ENCODE results near the gene GPC6. TPM values are rescaled to one million over a fixed set of nuclear protein-coding genes. Genes with fewer than 3 reads are reported as not detected.

The GPC6 gene
- total RNA-seq, 1 experiment from 2014 or later, result not detected

DNA sequence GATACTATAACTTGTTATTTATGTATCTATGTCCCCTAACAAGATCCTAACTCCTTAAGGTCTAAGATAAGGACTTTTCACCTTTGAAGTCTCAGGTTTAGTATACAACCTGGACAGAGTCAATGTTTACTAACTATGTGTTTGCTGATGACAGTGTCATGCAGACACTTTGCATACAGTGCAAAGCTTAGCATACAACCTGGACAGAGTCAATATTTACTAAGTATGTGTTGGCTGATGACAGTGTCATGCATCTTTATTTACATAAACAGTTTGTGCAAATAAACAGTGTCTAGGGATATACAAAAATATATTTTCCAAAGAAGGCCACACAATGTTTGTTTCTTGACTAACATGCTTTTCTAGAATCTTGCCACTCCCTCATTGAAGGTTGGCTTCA lies 1218.2 kb downstream of the GPC6 start:
- H3K27me3 Mint-ChIP-seq (ENCODE audit: unreplicated experiment), result no peaks in the 10 kb centered on the region
- H3K4me1 Mint-ChIP-seq (ENCODE audit: low read depth, unreplicated experiment), result no peaks in the 10 kb centered on the region
- CTCF ChIA-PET, result no interaction called here
- H3K27ac Mint-ChIP-seq (ENCODE audit: unreplicated experiment), result no peak overlapping the region
- no peak overlapping the region for H3K4me3 Mint-ChIP-seq (ENCODE audit: low read depth, unreplicated experiment)
- BruUV-seq (replicated peaks), result no TSS peak
- H3K36me3 Mint-ChIP-seq (ENCODE audit: insufficient read depth, unreplicated experiment), result no peaks in the 10 kb centered on the region
- intact Hi-C loops (cut with micrococcal nuclease; ENCODE audit: unreplicated experiment), result no loop called here
- TF ChIP-seq, protein P1, sequence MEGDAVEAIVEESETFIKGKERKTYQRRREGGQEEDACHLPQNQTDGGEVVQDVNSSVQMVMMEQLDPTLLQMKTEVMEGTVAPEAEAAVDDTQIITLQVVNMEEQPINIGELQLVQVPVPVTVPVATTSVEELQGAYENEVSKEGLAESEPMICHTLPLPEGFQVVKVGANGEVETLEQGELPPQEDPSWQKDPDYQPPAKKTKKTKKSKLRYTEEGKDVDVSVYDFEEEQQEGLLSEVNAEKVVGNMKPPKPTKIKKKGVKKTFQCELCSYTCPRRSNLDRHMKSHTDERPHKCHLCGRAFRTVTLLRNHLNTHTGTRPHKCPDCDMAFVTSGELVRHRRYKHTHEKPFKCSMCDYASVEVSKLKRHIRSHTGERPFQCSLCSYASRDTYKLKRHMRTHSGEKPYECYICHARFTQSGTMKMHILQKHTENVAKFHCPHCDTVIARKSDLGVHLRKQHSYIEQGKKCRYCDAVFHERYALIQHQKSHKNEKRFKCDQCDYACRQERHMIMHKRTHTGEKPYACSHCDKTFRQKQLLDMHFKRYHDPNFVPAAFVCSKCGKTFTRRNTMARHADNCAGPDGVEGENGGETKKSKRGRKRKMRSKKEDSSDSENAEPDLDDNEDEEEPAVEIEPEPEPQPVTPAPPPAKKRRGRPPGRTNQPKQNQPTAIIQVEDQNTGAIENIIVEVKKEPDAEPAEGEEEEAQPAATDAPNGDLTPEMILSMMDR (IDR thresholded peaks at IDR 0.05; ENCODE audit: unreplicated experiment), result no peak
- H3K9me3 Mint-ChIP-seq (ENCODE audit: low read depth, unreplicated experiment), result no peaks in the 10 kb centered on the region
- DNase-seq, result no peak

DNA sequence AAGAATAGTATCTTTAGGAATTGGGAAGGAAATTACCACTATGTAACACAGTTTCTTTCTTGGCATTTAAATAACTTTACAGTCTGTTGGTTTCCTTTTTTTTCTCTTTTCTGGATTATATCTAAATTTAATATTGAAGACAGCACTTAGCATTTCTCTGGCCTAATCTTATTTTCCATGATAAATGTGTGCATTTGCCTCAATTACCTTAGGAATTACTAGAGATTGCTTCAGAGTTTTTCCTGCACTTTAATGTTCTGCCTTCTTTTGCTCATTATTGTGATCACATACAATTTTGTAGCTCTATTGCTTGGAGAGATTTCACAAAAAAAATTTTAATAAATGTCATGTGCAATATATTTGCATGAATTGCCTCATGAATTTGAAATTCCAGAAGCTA lies 1227.7 kb downstream of the GPC6 start:
- no peak overlapping the region for H3K27ac Mint-ChIP-seq (ENCODE audit: unreplicated experiment)
- no peaks in the 10 kb centered on the region for H3K36me3 Mint-ChIP-seq (ENCODE audit: insufficient read depth, unreplicated experiment)
- DNase-seq, result no peak
- no peaks in the 10 kb centered on the region for H3K27me3 Mint-ChIP-seq (ENCODE audit: unreplicated experiment)
- H3K9me3 Mint-ChIP-seq (ENCODE audit: low read depth, unreplicated experiment), result no peaks in the 10 kb centered on the region
- CTCF ChIA-PET, result no interaction called here
- no peaks in the 10 kb centered on the region for H3K4me1 Mint-ChIP-seq (ENCODE audit: low read depth, unreplicated experiment)
- no TSS peak for BruUV-seq (replicated peaks)
- intact Hi-C loops (cut with micrococcal nuclease; ENCODE audit: unreplicated experiment), result no loop called here
- H3K4me3 Mint-ChIP-seq (ENCODE audit: low read depth, unreplicated experiment), result no peak overlapping the region
- TF ChIP-seq, protein P1 (IDR thresholded peaks at IDR 0.05; ENCODE audit: unreplicated experiment), result no peak

DNA sequence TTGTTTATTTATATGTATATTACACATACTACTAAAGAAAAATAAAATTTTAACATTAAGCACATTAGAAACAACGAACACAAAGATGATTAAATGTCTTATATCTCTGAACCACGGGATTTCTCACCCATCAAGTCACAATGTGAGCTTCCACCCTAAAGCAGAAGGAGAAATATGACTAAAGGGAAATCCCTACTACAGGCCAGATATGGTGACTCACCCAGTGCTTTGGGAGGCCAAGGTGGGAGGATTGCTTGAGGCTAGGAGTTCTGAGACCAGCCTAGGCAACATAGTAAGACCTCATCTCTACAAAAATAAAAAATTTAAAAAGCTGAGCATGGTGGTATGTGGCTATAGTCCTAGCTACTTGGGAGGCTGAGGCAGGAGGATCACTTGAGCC lies 1228.3 kb downstream of the GPC6 start:
- Mint-ChIP-seq H3K4me1 (ENCODE audit: low read depth, unreplicated experiment) (no peaks in the 10 kb centered on the region), H3K4me3 (ENCODE audit: low read depth, unreplicated experiment) (no peak overlapping the region), H3K36me3 (ENCODE audit: insufficient read depth, unreplicated experiment) (no peaks in the 10 kb centered on the region), H3K27ac (ENCODE audit: unreplicated experiment) (no peak overlapping the region), H3K9me3 (ENCODE audit: low read depth, unreplicated experiment) (no peaks in the 10 kb centered on the region), H3K27me3 (ENCODE audit: unreplicated experiment) (no peaks in the 10 kb centered on the region)
- BruUV-seq (replicated peaks), result no TSS peak
- TF ChIP-seq, protein P1 (IDR thresholded peaks at IDR 0.05; ENCODE audit: unreplicated experiment), result no peak
- DNase-seq, result no peak
- intact Hi-C loops (cut with micrococcal nuclease; ENCODE audit: unreplicated experiment), result no loop called here
- CTCF ChIA-PET, result no interaction called here

DNA sequence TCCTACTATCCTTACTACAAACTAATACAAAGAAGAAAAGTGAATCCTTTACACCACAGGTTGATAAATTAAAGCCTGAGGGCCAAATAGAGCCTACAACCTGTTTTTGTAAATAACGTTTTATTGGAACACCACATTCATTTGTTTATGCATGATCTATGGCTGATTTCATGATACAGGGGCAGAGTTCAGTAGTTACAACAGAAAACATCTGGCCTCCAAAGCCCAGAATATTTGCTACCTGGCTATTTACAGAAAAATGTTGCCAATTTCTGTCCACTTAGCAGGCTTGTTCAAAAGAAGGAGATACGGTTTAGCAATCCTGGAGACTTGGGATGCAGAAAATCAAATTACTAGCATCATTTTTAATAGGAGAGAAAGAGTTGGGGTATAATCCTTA lies 1228.8 kb downstream of the GPC6 start:
- intact Hi-C loops (cut with micrococcal nuclease; ENCODE audit: unreplicated experiment), result no loop called here
- no TSS peak for BruUV-seq (replicated peaks)

More for the DNA sequence above, 1228.8 kb downstream of the GPC6 start:
- DNase-seq, result no peak
- no peak overlapping the region for H3K27ac Mint-ChIP-seq (ENCODE audit: unreplicated experiment)
- TF ChIP-seq, protein P1 (IDR thresholded peaks at IDR 0.05; ENCODE audit: unreplicated experiment), result no peak
- H3K36me3 Mint-ChIP-seq (ENCODE audit: insufficient read depth, unreplicated experiment), result no peaks in the 10 kb centered on the region
- H3K4me3 Mint-ChIP-seq (ENCODE audit: low read depth, unreplicated experiment), result no peak overlapping the region
- no peaks in the 10 kb centered on the region for H3K9me3 Mint-ChIP-seq (ENCODE audit: low read depth, unreplicated experiment)
- no peaks in the 10 kb centered on the region for H3K27me3 Mint-ChIP-seq (ENCODE audit: unreplicated experiment)
- CTCF ChIA-PET, result no interaction called here
- no peaks in the 10 kb centered on the region for H3K4me1 Mint-ChIP-seq (ENCODE audit: low read depth, unreplicated experiment)

Data from Calu3 (cell line).